K562 (cell line): ENCODE measurements around the gene NUDT21. TPM values are rescaled to one million over a fixed set of nuclear protein-coding genes. Genes with fewer than 3 reads are reported as not detected.

Experiments used
- ATAC-seq: fragments of 200-7000 bp; cut with Tn5 transposase; 3 replicates; pipeline ENCODE4 v1.9.1; 2020; ENCODE audit warnings: moderate library complexity
- BruUV-seq: library from RNA; stranded (reverse); fragments of 400-500 nt; replicated peaks from 2 replicates; lab custom pipeline; 2021; lab: Mats Ljungman, UMichigan
- CTCF ChIA-PET: fragments of 300-600 bp; formaldehyde crosslinking; extraction: SDS; loops from one replicate; lab custom pipeline; 2021; ENCODE audit warnings: low intra/inter-chr PET ratio; lab: Yijun Ruan, JAX
- POLR2A ChIA-PET: fragments of 300-600, 350-650 bp; sonication (Branson Sonifier 250); formaldehyde crosslinking; extraction: SDS; loops from one replicate; lab custom pipeline; 2021; ENCODE audit warnings: antibody characterized with exemption, inconsistent platforms; lab: Yijun Ruan, JAX
- DNase-seq, 4 experiments: peaks; one replicate each; pipeline versions ENCODE4 v3.0.0 to v3.0.0-alpha.2; 2011 to 2018; ENCODE audit warnings: low spot score in 3 of 4, mixed read lengths in 3 of 4; ENCODE audit errors: extremely low read depth in 1 of 4
- FAIRE-seq: peaks from 2 replicates; lab custom pipeline; 2011; peaks lifted over from hg19 to GRCh38; lab: Jason Lieb, UNC
- H2AFZ ChIP-seq: 2 replicates; pipeline ENCODE4 v1.6.0; 2011; ENCODE audit warnings: low read depth, low read length, control low read depth, inconsistent platforms
- H3K27ac ChIP-seq: fragments of 200-600 bp; 3 replicates; pipeline ENCODE4 v1.8.0; 2011; ENCODE audit warnings: low read depth, mild to moderate bottlenecking, control low read depth, inconsistent platforms, low read length, moderate library complexity, mixed read lengths; ENCODE audit errors: extremely low read depth
- H3K27me3 ChIP-seq, 2 experiments: fragments of 300-600 bp in 1 of 2; 2 replicates in 1 of 2; 3 replicates in 1 of 2; pipeline versions ENCODE4 v1.6.0 to v1.8.0; 2011; ENCODE audit warnings: inconsistent platforms in 2 of 2, low read length in 2 of 2, mild to moderate bottlenecking in 1 of 2, mixed read lengths in 1 of 2, moderate library complexity in 1 of 2; ENCODE audit not compliant: control insufficient read depth in 2 of 2, insufficient read depth in 2 of 2
- H3K36me3 ChIP-seq: fragments of 300-600 bp; 3 replicates; pipeline ENCODE4 v1.8.0; 2011; ENCODE audit warnings: mild to moderate bottlenecking, low read length, inconsistent platforms; ENCODE audit not compliant: control insufficient read depth, insufficient read depth
- H3K4me1 ChIP-seq, 2 experiments: fragments of 200-600 bp in 1 of 2; replicated peaks in 1 of 2; 2 replicates in 1 of 2; 3 replicates in 1 of 2; pipeline versions ENCODE4 v1.5.1 to v1.8.0; 2011; ENCODE audit warnings: inconsistent platforms in 2 of 2, low read length in 2 of 2, mild to moderate bottlenecking in 1 of 2, mixed read lengths in 1 of 2, moderate library complexity in 1 of 2; ENCODE audit not compliant: control insufficient read depth in 2 of 2, insufficient read depth in 2 of 2
- H3K4me2 ChIP-seq: 2 replicates; pipeline ENCODE4 v1.6.1; 2011; ENCODE audit warnings: low read length, control low read depth, inconsistent platforms, mixed read lengths; ENCODE audit not compliant: insufficient read depth
- H3K4me3 ChIP-seq: fragments of 200-600 bp; sonication (generic), shearing (Covaris generic); 2 replicates; pipeline ENCODE4 v1.5.1; 2016; ENCODE audit warnings: control low read depth, inconsistent platforms
- H3K79me2 ChIP-seq: fragments of 200-600 bp; 3 replicates; pipeline ENCODE4 v1.8.0; 2011; ENCODE audit warnings: low read length, inconsistent platforms; ENCODE audit not compliant: control insufficient read depth, insufficient read depth
- H3K9ac ChIP-seq, 2 experiments: 2 replicates each; pipeline versions ENCODE4 v1.6.0 to v1.6.1; 2011; ENCODE audit warnings: low read depth in 2 of 2, low read length in 2 of 2, control low read depth in 1 of 2, inconsistent platforms in 1 of 2, mild to moderate bottlenecking in 1 of 2, mixed read lengths in 1 of 2; ENCODE audit not compliant: insufficient read depth in 1 of 2
- H3K9me1 ChIP-seq: one replicate; pipeline ENCODE4 v1.6.0; 2011; ENCODE audit warnings: inconsistent platforms, mild to moderate bottlenecking, low read length, moderate library complexity; ENCODE audit not compliant: control insufficient read depth, insufficient read depth
- H3K9me3 ChIP-seq: replicated peaks from 2 replicates; pipeline ENCODE4 v1.5.1; 2011; ENCODE audit warnings: low read depth, low read length, inconsistent platforms; ENCODE audit not compliant: control insufficient read depth, insufficient read depth
- H4K20me1 ChIP-seq: replicated peaks from 2 replicates; pipeline ENCODE4 v1.6.1; 2011; ENCODE audit warnings: low read length, inconsistent platforms, mixed read lengths; ENCODE audit not compliant: control insufficient read depth, insufficient read depth
- POLR2AphosphoS2 ChIP-seq: IDR thresholded peaks from 2 replicates; pipeline ENCODE4 v1.6.1; 2012; ENCODE audit warnings: low read length, improper control_type of control experiment
- RBM25 ChIP-seq: fragments of 200-400 bp; formaldehyde crosslinking; IDR thresholded peaks from 2 replicates; pipeline ENCODE4 v1.6.1; 2018; ENCODE audit warnings: low read length, low read depth, moderate library complexity; ENCODE audit not compliant: severe bottlenecking
- ZNF3 ChIP-seq: fragments of 250-450 bp; sonication (Bioruptor Pico); IDR thresholded peaks from 2 replicates; pipeline ENCODE4 v1.5.0; 2021; ENCODE audit warnings: mild to moderate bottlenecking, moderate library complexity
- WGBS: fragments of 100-300 bp; shearing (Covaris generic); methylation state at CpG from one replicate; pipeline ENCODE4 v1.1.6; 2016; ENCODE audit warnings: low coverage, mixed read lengths; ENCODE audit not compliant: insufficient coverage; ENCODE audit errors: missing lambda C conversion rate; 5-methylcytosine and 5-hydroxymethylcytosine counted together
- in situ Hi-C: fragments of 300-500 bp; cut with MboI; formaldehyde crosslinking; loops from 4 replicates; pipeline ENCODE4 v1.15.0; 2018; ENCODE audit warnings: inconsistent platforms, mixed read lengths
- intact Hi-C: fragments of 100-400 bp; cut with micrococcal nuclease; formaldehyde crosslinking; loops from 2 replicates; pipeline ENCODE4 v1.14.2; 2022
- polyA plus RNA-seq, 8 experiments: library from polyadenylated mRNA; depleted of rRNA in 4 of 8; stranded (reverse) in 5 of 8; unstranded in 3 of 8; fragments of >200 nt; fragmentation: Nextera tagmentation in 2 of 8; fragmentation: Illumina TruSeq in 1 of 8; extraction: Ambion mirVana in 2 of 8; extraction: Trizol in 1 of 8; gene quantifications; 2 replicates each; pipeline versions ENCODE4 v1.2.1 to v1.2.3, GENCODE V29; 2011 to 2014; ENCODE audit warnings: inconsistent platforms in 1 of 8, missing spikeins in 1 of 8
- total RNA-seq, 7 experiments: library from RNA; depleted of rRNA in 6 of 7; stranded (reverse); fragments of >200 nt in 6 of 7; fragmentation: Illumina TruSeq in 2 of 7; extraction: Trizol in 2 of 7; gene quantifications; 2 replicates each; pipeline versions ENCODE4 v1.2.1 to v1.2.3, GENCODE V29; 2011 to 2021; ENCODE audit warnings: low replicate concordance in 1 of 7
- TF ChIP-seq, protein P1 (sequence below): sonication (generic); formaldehyde crosslinking; IDR thresholded peaks from 2 replicates; pipeline ENCODE4 v1.8.0; 2022; ENCODE audit warnings: mild to moderate bottlenecking, missing genetic modification reagents
- TF ChIP-seq, protein P2 (sequence below): sonication (generic); formaldehyde crosslinking; IDR thresholded peaks from 2 replicates; pipeline ENCODE4 v1.8.0; 2022; ENCODE audit warnings: mild to moderate bottlenecking, missing genetic modification reagents
- TF ChIP-seq, protein P3 (sequence below): sonication (generic); formaldehyde crosslinking; IDR thresholded peaks from 2 replicates; pipeline ENCODE4 v1.8.0; 2022; ENCODE audit warnings: missing genetic modification reagents, mild to moderate bottlenecking, moderate library complexity, borderline replicate concordance

NUDT21 gene
- total and polyA plus RNA-seq, 9 of the 15 experiments (the other 6 are each of a cell fraction or from before 2014, with no cell fraction given), result 62.4 to 218 (median 121) TPM

DNA sequence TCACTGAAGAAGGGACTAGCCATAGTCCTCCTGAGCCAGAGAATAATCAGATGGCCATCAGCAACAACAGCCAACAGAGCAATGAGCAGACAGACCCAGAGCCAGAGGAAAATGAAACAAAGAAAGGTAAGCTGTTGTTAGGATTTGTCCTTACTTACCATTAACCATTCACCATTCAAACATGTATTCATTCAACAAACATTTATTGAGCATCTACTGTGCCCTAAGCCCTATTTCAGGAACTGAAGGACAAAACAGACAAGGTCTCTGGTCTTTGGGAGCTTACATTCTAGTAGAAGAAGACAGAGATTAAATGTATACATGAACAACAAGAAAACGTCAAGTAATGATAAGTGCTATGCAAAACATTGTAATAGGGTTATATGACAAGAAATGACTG, 19.5 kb upstream of the NUDT21 start:
- H3K79me2 ChIP-seq, result no peaks in the 10 kb centered on the region

More for the DNA sequence above, 19.5 kb upstream of the NUDT21 start:
- no peak for ATAC-seq
- Histone ChIP-seq H3K27me3 (no peaks in the 10 kb centered on the region), H3K9me1 (no peaks in the 10 kb centered on the region), H3K36me3 (peaks cover 97% of the 10 kb centered on the region)
- intact Hi-C loops (no loop called here), in situ Hi-C loops (no loop called here)
- TF ChIP-seq, protein P1, sequence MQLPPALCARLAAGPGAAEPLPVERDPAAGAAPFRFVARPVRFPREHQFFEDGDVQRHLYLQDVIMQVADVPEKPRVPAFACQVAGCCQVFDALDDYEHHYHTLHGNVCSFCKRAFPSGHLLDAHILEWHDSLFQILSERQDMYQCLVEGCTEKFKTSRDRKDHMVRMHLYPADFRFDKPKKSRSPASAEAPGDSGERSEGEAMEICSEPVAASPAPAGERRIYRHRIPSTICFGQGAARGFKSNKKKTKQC, result no peak
- TF ChIP-seq RBM25 (peak; percentile 70), POLR2AphosphoS2 (no peak), ZNF3 (peak; percentile 96)
- TF ChIP-seq, protein P2, sequence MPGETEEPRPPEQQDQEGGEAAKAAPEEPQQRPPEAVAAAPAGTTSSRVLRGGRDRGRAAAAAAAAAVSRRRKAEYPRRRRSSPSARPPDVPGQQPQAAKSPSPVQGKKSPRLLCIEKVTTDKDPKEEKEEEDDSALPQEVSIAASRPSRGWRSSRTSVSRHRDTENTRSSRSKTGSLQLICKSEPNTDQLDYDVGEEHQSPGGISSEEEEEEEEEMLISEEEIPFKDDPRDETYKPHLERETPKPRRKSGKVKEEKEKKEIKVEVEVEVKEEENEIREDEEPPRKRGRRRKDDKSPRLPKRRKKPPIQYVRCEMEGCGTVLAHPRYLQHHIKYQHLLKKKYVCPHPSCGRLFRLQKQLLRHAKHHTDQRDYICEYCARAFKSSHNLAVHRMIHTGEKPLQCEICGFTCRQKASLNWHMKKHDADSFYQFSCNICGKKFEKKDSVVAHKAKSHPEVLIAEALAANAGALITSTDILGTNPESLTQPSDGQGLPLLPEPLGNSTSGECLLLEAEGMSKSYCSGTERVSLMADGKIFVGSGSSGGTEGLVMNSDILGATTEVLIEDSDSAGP (CRISPR knock-in tag), result no peak
- TF ChIP-seq, protein P3, sequence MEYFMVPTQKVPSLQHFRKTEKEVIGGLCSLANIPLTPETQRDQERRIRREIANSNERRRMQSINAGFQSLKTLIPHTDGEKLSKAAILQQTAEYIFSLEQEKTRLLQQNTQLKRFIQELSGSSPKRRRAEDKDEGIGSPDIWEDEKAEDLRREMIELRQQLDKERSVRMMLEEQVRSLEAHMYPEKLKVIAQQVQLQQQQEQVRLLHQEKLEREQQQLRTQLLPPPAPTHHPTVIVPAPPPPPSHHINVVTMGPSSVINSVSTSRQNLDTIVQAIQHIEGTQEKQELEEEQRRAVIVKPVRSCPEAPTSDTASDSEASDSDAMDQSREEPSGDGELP, result no peak
- TF ChIP-seq, all 486 proteins: peak for 2
- Histone ChIP-seq H3K27ac (no peak overlapping the region), H3K4me2 (no peak overlapping the region), H2AFZ (no peak overlapping the region), H4K20me1 (no peaks in the 10 kb centered on the region), H3K4me1 (no peaks in the 10 kb centered on the region), H3K9me3 (no peaks in the 10 kb centered on the region), H3K4me3 (no peak overlapping the region), H3K9ac (no peak overlapping the region)
- FAIRE-seq, result no peak
- ChIA-PET CTCF (no interaction called here), POLR2A (interaction anchor here (1.3 to 2.0 kb wide), 5 partner anchors 9 to 45 kb away, joined by 3 to 7 read pairs (median 3); no protein-coding TSS in a partner anchor)
- TSS peak; percentile 17 for BruUV-seq
- DNase-seq, result no peak
- WGBS, result 50% methylated on average over 1 of the region's 1 CpG
